ENCODE data around the gene FUT4.

The FUT4 gene

GRCh38 chr11:94519478-94520084 lies 24.1 kb upstream of the FUT4 start:
- H3K4me3 ChIP-seq (ENCODE audit: low read depth, low read length): no peak overlapping the region
- peak; percentile 52 for TF ChIP-seq CTCF (IDR thresholded peaks at IDR 0.05; ENCODE audit: control insufficient read depth, extremely low read depth, insufficient read depth)
- DNase-seq (ENCODE audit: low read depth): no peak

- DNase-seq (ENCODE audit: low read depth): no peak
These were observed 22.0 kb upstream of the FUT4 start for GRCh38 chr11:94521684-94522083.

GRCh38 chr11:94524341-94524740 lies 19.4 kb upstream of the FUT4 start:
- no peak for TF ChIP-seq CTCF (IDR thresholded peaks at IDR 0.05; ENCODE audit: control insufficient read depth, extremely low read depth, insufficient read depth)
- DNase-seq (ENCODE audit: low read depth): no peak
- H3K4me3 ChIP-seq (ENCODE audit: low read depth, low read length): no peak overlapping the region

More at GRCh38 chr11:94521684-94522083, 22.0 kb upstream of the FUT4 start:
- no peak overlapping the region for H3K4me3 ChIP-seq (ENCODE audit: low read depth, low read length)
- TF ChIP-seq CTCF (IDR thresholded peaks at IDR 0.05; ENCODE audit: control insufficient read depth, extremely low read depth, insufficient read depth): peak; percentile 48

- no peak overlapping the region for H3K4me3 ChIP-seq (ENCODE audit: low read depth, low read length)
- DNase-seq (ENCODE audit: low read depth): no peak
- no peak for TF ChIP-seq CTCF (IDR thresholded peaks at IDR 0.05; ENCODE audit: control insufficient read depth, extremely low read depth, insufficient read depth)
These were observed 18.0 kb upstream of the FUT4 start for GRCh38 chr11:94525546-94526324.

GRCh38 chr11:94526645-94527438 lies 16.9 kb upstream of the FUT4 start:
- H3K4me3 ChIP-seq (ENCODE audit: low read depth, low read length): no peak overlapping the region
- no peak for DNase-seq (ENCODE audit: low read depth)

GRCh38 chr11:94528551-94528950 lies 15.2 kb upstream of the FUT4 start:
- no peak for DNase-seq (ENCODE audit: low read depth)
- no peak for TF ChIP-seq CTCF (IDR thresholded peaks at IDR 0.05; ENCODE audit: control insufficient read depth, extremely low read depth, insufficient read depth)
- no peak overlapping the region for H3K4me3 ChIP-seq (ENCODE audit: low read depth, low read length)

More at GRCh38 chr11:94526645-94527438, 16.9 kb upstream of the FUT4 start:
- TF ChIP-seq CTCF (IDR thresholded peaks at IDR 0.05; ENCODE audit: control insufficient read depth, extremely low read depth, insufficient read depth): no peak

All from LNCaP clone FGC (cell line).